Activated naive CD8-positive, alpha-beta T cell (primary cell): Measurements from ENCODE around the gene PTPN2.
"Not testable (repeated sequence)": the region's sequence is repeated elsewhere in the genome, so short reads cannot be mapped to it uniquely, and the experiment has no call there.

Experiments
- H3K27ac Mint-ChIP-seq: one replicate; pipeline ENCODE4 v1.8.0; 2021; ENCODE audit warnings: mixed read lengths
- H3K27me3 Mint-ChIP-seq: one replicate; pipeline ENCODE4 v1.8.0; 2021; ENCODE audit warnings: mixed read lengths
- H3K36me3 Mint-ChIP-seq: one replicate; pipeline ENCODE4 v1.8.0; 2021; ENCODE audit warnings: mixed read lengths
- H3K4me1 Mint-ChIP-seq: one replicate; pipeline ENCODE4 v1.8.0; 2021; ENCODE audit warnings: low read depth, mixed read lengths
- H3K4me3 Mint-ChIP-seq: one replicate; pipeline ENCODE4 v1.8.0; 2021; ENCODE audit warnings: mild to moderate bottlenecking, mixed read lengths
- H3K9me3 Mint-ChIP-seq: one replicate; pipeline ENCODE4 v1.8.0; 2021; ENCODE audit warnings: low read depth, mixed read lengths

The PTPN2 gene

GRCh38 chr18:12906773-12907172 lies 22.7 kb upstream of the PTPN2 start:
- no peak overlapping the region for H3K4me3 Mint-ChIP-seq
- no peaks in the 10 kb centered on the region for H3K36me3 Mint-ChIP-seq
- peaks cover 9% of the 10 kb centered on the region for H3K4me1 Mint-ChIP-seq
- no peaks in the 10 kb centered on the region for H3K27me3 Mint-ChIP-seq
- no peak overlapping the region for H3K27ac Mint-ChIP-seq
- no peaks in the 10 kb centered on the region for H3K9me3 Mint-ChIP-seq

- Mint-ChIP-seq H3K4me3 (no peak overlapping the region), H3K9me3 (no peaks in the 10 kb centered on the region), H3K27ac (no peak overlapping the region), H3K27me3 (no peaks in the 10 kb centered on the region), H3K36me3 (no peaks in the 10 kb centered on the region), H3K4me1 (peaks cover 9% of the 10 kb centered on the region)
Measured at GRCh38 chr18:12906119-12906518, 22.1 kb upstream of the PTPN2 start.

- H3K4me3 Mint-ChIP-seq: peak overlapping the region; percentile 53
- peaks cover 6% of the 10 kb centered on the region for H3K4me1 Mint-ChIP-seq
- H3K27me3 Mint-ChIP-seq: no peaks in the 10 kb centered on the region
- no peaks in the 10 kb centered on the region for H3K36me3 Mint-ChIP-seq
- H3K27ac Mint-ChIP-seq: peak overlapping the region; percentile 85
- no peaks in the 10 kb centered on the region for H3K9me3 Mint-ChIP-seq
Measured at GRCh38 chr18:12904012-12904516, 20.0 kb upstream of the PTPN2 start.

- H3K27ac Mint-ChIP-seq, H3K4me3 Mint-ChIP-seq, H3K27me3 Mint-ChIP-seq, H3K36me3 Mint-ChIP-seq, H3K4me1 Mint-ChIP-seq, H3K9me3 Mint-ChIP-seq: not testable (repeated sequence)
Measured at GRCh38 chr18:12901208-12901607, 17.2 kb upstream of the PTPN2 start.

GRCh38 chr18:12896784-12897333 lies 12.8 kb upstream of the PTPN2 start:
- Mint-ChIP-seq H3K4me3 (peak overlapping the region; percentile 66), H3K27me3 (peaks cover 15% of the 10 kb centered on the region)
- H3K36me3 Mint-ChIP-seq, H3K4me1 Mint-ChIP-seq, H3K9me3 Mint-ChIP-seq, H3K27ac Mint-ChIP-seq: not testable (repeated sequence)

GRCh38 chr18:12895626-12896025 lies 11.6 kb upstream of the PTPN2 start:
- peaks cover 5% of the 10 kb centered on the region for H3K4me1 Mint-ChIP-seq
- peaks cover 15% of the 10 kb centered on the region for H3K27me3 Mint-ChIP-seq
- peak overlapping the region; percentile 53 for H3K4me3 Mint-ChIP-seq
- H3K36me3 Mint-ChIP-seq: no peaks in the 10 kb centered on the region
- no peak overlapping the region for H3K27ac Mint-ChIP-seq
- H3K9me3 Mint-ChIP-seq: no peaks in the 10 kb centered on the region

- no peak overlapping the region for H3K27ac Mint-ChIP-seq
- H3K36me3 Mint-ChIP-seq: no peaks in the 10 kb centered on the region
- peaks cover 5% of the 10 kb centered on the region for H3K4me1 Mint-ChIP-seq
- no peak overlapping the region for H3K4me3 Mint-ChIP-seq
- no peaks in the 10 kb centered on the region for H3K9me3 Mint-ChIP-seq
- peaks cover 15% of the 10 kb centered on the region for H3K27me3 Mint-ChIP-seq
Measured at GRCh38 chr18:12895014-12895413, 11.0 kb upstream of the PTPN2 start.

GRCh38 chr18:12891561-12891960 lies 7.5 kb upstream of the PTPN2 start:
- H3K4me1 Mint-ChIP-seq: peaks cover 8% of the 10 kb centered on the region
- H3K36me3 Mint-ChIP-seq: no peaks in the 10 kb centered on the region
- H3K27ac Mint-ChIP-seq: no peak overlapping the region
- no peak overlapping the region for H3K4me3 Mint-ChIP-seq
- peaks cover 15% of the 10 kb centered on the region for H3K27me3 Mint-ChIP-seq
- H3K9me3 Mint-ChIP-seq: no peaks in the 10 kb centered on the region

- no peak overlapping the region for H3K27ac Mint-ChIP-seq
- H3K4me1 Mint-ChIP-seq: peaks cover 10% of the 10 kb centered on the region
- H3K36me3 Mint-ChIP-seq: no peaks in the 10 kb centered on the region
- peaks cover 13% of the 10 kb centered on the region for H3K27me3 Mint-ChIP-seq
- H3K4me3 Mint-ChIP-seq: no peak overlapping the region
- H3K9me3 Mint-ChIP-seq: no peaks in the 10 kb centered on the region
Measured at GRCh38 chr18:12890964-12891363, 6.9 kb upstream of the PTPN2 start.

- H3K36me3 Mint-ChIP-seq: peaks cover under 1% of the 10 kb centered on the region
- no peaks in the 10 kb centered on the region for H3K9me3 Mint-ChIP-seq
- no peaks in the 10 kb centered on the region for H3K27me3 Mint-ChIP-seq
- H3K4me1 Mint-ChIP-seq: peaks cover 30% of the 10 kb centered on the region
- no peak overlapping the region for H3K4me3 Mint-ChIP-seq
- H3K27ac Mint-ChIP-seq: no peak overlapping the region
Measured at GRCh38 chr18:12886498-12887126, 2.6 kb upstream of the PTPN2 start.

GRCh38 chr18:12885500-12885899 lies 1.5 kb upstream of the PTPN2 start:
- Mint-ChIP-seq H3K4me1 (peaks cover 42% of the 10 kb centered on the region), H3K27ac (peak overlapping the region; percentile 92), H3K27me3 (no peaks in the 10 kb centered on the region), H3K4me3 (peak overlapping the region; percentile 90), H3K36me3 (peaks cover 3% of the 10 kb centered on the region), H3K9me3 (no peaks in the 10 kb centered on the region)

- Mint-ChIP-seq H3K27ac (peak overlapping the region; percentile 92), H3K4me1 (peaks cover 50% of the 10 kb centered on the region)
Measured at GRCh38 chr18:12884406-12885323, 628 bp upstream of the PTPN2 start.

GRCh38 chr18:12883372-12883683 lies 709 bp downstream of the PTPN2 start:
- Mint-ChIP-seq H3K27ac (peak overlapping the region; percentile 95), H3K4me3 (peak overlapping the region; percentile 93), H3K4me1 (peaks cover 60% of the 10 kb centered on the region), H3K9me3 (no peaks in the 10 kb centered on the region), H3K36me3 (peaks cover 3% of the 10 kb centered on the region), H3K27me3 (no peaks in the 10 kb centered on the region)

More at GRCh38 chr18:12884406-12885323, 628 bp upstream of the PTPN2 start:
- no peaks in the 10 kb centered on the region for H3K9me3 Mint-ChIP-seq
- peaks cover 3% of the 10 kb centered on the region for H3K36me3 Mint-ChIP-seq
- H3K4me3 Mint-ChIP-seq: peak overlapping the region; percentile 90
- no peaks in the 10 kb centered on the region for H3K27me3 Mint-ChIP-seq

GRCh38 chr18:12882453-12883371 lies 1.3 kb downstream of the PTPN2 start:
- Mint-ChIP-seq H3K27me3 (no peaks in the 10 kb centered on the region), H3K4me3 (peak overlapping the region; percentile 93), H3K4me1 (peaks cover 60% of the 10 kb centered on the region), H3K9me3 (no peaks in the 10 kb centered on the region), H3K27ac (peak overlapping the region; percentile 95), H3K36me3 (peaks cover 3% of the 10 kb centered on the region)
